ENCODE measurements around the gene SHISAL1.

SHISAL1 gene

DNA sequence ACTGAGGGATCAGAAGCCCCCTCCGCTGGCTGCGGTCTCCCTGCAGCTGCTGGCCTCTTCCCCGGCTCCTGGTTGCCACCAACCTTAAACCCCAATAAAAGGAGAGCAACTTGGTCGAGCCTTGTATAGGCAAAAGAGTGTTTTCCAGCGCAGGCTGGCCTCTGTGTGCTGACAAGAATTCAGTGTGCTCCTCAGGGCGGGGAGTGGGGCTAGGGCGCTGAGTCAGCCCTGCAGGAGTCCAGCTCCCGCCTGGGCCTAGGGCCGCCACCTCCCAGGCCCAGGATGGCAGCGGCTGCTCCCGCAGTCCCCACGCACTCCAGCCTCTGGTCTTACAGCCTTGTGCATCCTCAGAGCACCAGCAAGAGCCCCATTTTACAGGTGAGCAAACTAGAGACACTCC is at the start of gene SHISAL1:
Gene SHISAL1 (minus strand): TSS at position 186 of the 400 bp plus-strand sequence. CDS start 12,006 bp downstream, outside the sequence.
- DNase-seq = no peak

DNA sequence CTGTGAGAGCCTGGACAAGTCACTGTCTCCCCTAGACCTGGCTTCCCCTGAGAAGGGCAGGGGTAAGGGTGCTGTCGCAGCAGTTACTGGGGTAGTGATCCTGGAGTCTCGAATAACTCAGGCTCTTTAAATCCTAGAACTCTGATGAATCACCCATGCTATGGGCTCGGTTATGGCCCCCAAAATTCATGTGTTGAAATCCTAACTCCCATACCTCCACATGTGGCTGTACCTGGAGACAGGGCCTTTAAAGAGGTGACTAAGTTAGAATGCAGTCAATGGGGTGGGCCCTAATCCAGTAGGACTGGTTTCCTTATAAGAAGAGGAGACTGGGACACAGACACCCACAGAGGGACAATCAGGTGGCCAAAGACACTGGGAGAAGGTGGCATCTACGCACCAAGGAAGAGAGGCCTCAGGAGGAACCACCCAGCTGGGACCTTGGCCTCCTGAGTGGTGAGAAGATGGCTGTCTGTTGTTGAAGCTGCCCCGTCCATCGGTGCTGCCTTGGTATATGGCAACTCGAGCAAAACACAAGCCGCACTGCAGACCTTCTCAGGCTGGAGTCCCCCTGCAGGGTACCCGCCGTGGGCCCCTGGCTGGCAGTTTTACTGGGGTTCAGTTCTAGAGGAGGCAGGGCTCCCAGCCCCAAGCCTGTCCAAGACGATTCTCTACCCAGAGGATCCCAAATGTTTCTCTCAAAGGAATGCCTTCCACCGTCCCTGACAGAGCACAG is 48.8 kb upstream of the SHISAL1 start:
- no peak for DNase-seq

DNA sequence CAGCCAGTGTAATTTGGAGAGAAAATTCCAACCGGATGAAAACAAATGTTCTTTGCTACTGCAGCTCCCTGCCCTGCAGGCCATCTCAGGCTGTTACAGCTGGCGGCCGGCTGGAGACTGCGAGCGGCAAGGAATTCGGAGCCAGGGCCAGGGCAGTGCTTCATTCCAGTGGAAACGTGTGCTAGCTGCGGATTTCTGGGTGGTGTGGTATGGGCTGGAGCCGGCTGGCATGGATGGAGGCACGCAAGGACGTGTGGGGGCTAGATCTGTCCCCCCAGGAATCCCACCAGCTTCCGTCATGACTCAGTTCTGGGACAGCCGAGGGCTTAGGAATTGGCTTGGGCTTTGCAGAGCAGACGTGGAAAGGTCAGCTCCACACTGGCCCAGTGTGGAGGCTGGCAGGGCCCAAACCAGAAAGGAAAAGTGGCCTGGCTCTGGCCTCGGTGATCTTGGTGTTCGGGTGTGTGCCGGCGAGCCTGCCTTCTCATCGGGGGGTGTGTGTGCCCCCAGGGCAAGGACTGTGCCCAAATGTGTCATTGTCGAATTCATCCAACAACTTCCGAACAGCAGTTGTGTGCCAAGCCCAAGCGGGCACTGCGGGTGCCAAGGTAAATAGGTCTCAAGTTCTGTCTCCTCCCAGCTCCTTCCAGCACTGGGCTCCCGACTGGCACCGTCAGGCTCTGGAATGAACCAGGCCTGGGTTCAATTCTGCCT is 48.1 kb upstream of the SHISAL1 start:
- no peak for DNase-seq

DNA sequence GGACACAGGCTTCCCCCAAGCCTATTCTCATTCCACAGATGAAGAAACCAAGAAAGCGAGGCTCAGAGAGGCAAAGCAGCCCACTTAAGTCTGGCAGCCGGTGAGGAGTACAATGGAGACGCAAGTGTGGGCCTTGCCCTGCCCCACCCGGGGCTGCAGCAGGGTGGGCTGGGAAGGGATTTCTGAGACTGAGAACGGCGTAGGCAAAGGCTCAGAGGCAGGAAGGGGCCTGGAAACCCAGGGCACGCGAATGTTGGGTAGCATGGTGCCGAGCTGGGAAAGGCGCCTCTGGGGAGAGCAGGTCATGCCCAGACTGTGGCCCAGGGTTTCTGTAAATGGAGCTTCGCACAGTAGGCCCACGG is 47.5 kb upstream of the SHISAL1 start:
- DNase-seq = no peak

DNA sequence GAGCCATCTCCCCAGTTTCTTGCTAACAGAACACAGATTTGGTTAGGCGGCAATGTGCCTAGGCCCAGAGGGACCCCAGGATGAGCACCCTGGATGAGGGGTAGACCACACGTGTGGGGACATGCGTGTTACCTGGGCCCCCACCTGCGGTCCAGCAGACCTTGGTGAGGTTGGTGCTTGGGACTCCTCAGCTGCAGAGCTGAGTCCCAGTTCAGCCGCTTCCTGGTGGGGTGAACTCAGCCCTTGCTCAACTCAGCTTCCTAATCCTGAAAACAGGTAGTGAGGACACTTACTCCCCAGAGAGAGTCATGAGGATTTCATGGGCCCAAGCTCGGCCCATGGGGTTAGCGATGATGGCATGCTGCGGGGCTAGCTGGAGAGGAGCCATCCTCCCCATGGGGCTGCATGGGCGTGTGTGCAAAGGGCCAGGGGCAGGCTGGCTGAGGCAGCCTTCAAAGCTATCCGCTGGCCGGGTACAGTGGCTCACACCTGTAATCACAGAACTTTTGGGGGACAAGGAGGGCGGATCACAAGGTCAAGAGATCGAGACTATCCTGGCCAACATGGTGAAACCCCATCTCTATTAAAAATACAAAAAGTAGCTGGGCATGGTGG is 46.9 kb upstream of the SHISAL1 start:
- DNase-seq = no peak

DNA sequence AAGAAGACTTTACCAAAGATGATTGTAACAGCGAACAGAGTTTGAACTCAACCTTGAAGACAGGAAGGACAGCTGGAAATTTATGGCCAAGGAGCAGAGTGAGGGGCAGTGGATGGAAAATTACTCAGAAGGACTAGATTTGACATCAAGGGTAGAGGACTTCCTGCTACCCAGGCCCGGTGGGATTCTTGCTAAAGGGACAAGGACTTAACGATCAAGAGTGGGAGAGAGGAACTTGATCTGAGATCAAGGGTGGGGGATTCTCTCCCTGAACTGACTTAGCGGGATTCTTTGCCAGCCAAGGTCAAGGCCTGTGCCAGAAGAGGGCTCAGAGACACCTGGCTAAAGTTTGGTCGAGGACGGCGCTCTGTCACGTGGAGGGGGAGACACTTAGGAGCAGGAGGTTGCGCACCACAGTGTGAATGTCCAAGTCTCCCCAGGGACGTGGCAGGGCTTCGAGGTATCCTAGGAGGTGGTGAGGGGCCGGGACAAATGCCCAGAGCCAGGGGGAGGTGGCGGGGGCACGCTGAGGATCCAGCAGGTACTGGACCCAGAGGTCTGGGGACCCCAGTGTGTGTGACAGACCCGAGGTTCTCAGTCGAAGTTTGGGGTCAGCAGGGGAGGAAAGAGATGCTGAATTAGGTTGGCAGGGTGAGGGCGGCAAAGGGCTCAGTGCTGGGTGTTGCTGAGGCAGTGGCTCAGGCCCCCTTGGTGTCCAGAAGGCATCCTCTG is 46.1 kb upstream of the SHISAL1 start:
- DNase-seq = no peak

DNA sequence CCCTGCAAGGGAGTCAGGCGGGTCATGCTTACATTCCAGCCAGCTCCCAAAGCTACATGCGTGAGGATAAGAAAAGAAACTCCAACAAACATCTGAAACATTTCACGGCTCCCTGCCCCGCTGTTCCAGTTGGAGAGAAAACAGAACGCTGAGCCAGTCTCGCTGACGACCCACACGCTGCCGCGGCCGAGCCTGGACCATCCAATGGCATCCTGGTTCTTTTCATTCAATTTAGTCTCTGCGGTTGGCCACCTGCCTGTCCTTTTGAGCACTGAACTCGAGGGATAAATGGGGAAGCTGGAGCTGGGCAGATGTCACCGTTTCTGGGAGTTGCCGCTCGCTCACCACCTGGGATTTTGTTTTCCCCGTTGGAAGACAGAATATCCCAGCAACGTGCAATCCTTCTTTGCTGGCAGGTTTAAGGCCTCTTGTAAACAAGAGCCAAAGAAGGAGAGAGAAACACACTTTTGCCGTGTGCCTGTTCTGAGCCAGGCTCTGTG is 45.3 kb upstream of the SHISAL1 start:
- DNase-seq = no peak

DNA sequence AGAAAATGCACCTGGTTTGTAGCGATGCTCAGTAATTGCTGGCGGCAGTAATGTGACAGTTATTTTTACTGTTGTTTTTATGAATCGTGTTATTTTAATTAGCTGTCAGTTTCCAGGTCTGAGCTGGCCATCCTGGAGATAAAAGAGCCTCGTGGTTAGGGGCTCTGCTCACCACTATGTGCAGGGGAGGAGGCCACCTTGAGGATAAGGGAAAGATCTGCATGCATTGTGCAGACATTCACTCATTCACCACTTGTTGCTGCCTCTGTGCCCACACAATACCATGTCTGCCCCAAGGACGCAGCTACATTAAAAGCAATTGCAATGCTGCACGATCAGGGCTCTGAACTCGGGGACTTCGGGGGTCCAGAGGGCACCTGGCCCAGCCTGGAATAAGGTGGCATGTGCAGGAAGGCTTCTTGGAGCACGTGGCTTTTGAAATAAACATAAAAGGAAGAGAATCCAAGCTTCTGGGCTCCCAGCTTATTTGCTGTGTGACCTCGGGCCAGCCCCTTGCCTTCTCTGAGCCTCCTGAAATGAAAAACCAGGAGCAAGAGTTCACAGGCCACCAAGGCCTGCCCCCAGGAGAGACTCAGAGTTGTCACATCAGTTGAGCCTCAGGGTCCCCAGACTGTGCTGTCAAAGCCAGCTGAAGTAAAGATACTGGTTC is 44.7 kb upstream of the SHISAL1 start:
- DNase-seq = no peak

DNA sequence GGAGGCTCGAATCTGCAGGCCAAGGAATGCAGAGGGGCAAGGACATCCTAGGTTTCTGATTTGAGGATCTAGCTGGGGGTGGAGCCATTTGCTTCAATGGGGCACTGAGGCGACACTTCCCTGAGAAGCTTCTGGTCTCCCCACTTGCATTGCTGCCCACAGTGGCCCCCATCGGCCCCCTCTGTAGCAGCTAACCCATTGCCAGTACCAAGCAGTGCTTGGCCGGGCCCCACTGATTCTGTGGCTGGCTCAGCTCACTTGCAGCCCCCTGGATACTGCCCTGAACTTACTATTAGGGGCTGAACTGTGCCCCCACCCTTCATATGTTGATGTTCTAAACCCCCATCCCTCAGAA is 42.9 kb upstream of the SHISAL1 start:
- DNase-seq = no peak

DNA sequence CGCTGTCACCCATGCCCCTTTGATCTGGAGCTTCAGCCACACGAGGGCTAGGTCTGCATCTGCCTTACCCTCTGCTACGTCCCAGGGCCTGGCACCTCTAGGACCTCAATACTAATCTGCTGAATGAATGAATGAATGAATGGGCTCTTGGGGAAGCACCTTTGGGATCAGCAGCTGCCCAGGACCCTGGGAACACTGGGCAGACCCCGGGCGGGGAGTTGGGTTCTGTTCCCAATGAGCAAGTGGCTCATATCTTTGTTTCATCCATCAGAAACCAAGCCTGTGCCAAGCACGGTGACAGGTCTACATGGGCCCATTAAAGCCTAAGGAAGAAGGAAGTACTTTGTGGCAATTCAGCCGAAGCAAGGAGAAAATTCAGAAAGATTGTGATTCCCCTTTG is 41.5 kb upstream of the SHISAL1 start:
- no peak for DNase-seq

DNA sequence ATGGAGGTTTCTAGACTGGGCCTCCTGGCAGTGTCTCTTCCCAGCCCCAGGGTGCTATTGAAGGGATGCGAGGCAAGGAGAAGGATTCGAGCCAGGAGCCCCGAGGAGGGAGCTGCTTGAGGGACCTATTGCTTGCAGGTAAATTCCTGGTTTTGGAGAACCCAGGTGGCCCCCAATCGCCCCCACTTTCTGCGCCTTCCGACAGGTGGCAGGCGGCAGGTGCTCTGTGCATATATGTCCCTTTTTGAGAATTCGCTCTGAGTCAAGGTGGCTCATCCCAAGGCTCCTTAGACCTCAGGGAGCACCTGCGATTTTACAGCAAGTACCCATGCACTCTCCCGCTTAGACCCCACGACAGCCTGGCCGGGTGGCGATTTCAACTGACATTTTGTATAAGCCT is 40.3 kb upstream of the SHISAL1 start:
- no peak for DNase-seq

DNA sequence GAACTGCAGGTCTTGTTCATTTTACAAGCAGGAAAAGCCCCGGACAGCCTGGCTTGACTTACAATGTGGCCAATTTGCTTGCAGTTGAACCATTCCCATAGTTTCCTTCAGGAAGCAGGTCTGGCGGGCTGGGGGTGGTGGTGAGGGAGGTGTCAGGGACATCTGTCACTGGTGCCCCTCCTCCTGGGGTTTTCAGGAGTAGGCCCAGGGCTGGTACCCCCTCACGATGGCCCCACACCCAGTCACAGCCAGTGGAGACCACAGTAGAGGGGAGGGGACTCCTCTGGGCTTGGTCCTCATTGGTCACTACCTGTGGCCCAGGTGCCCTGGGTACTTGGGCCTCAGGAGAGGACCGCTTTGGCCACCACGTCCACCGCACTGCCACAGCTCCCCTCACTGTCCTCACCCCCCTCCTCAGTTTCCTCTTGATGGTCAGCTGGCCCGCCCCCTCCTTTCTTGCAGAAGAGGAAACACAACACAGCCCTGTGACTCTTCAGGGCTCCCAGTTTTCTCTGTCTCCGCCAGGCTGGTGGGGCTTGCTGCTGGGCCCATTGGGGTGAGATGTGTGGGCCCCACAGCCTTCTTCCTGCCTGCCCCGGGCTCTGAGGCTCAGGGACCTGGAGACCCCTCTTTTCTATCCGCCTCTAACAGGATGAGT is 39.8 kb upstream of the SHISAL1 start:
- no peak for DNase-seq

DNA sequence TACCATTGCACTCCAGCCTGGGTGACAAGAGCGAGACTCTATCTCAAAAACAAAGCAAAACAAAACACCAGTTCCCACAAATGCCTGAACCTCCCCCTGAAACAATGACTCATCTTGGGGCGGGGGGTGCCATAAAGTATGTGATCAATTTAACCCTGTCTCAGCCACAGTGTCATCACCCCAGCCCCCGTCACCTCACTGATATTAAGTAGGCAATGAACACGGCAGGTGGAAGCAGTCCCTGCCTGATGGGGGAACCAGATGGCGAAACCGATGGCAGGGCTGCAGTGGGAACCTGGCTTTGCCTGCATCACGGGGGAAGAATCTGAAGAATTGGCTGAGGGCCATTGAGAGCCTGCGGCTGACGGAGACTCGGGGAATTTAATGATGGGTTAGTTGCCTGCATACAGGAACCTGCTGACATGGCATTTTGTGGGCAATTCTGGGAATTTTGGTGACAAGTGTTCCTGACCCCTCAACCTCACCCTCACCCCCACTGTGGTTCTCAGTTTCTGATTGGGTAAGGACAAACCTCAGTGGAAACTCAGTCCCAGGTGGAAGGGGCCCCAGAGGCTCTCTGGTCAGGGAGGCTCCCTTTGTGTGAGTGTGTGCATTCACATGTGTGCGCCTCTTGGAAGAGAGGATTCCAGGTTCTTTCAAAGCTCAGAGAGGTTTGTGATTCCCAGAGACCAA is 39.1 kb upstream of the SHISAL1 start:
- no peak for DNase-seq

DNA sequence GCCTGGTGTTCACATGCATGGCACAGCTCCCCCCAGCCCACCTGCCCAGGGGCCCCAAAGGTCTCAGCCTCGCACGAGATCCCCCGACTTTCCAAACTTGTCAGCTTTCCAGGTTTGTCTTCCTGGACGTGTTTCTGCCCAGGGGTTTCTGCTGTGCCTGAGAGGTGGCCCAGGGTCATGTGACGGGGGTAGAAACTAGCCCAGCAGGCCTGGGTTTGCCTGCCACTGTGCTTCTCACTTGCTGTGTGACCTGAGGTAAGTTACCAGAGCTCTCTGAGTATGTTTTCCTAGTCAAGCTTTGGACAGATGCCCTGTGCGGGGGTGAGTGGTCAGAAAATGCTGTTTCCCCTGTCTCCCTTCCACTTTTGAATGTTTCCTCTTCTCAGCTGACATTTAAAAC is 38.3 kb upstream of the SHISAL1 start:
- no peak for DNase-seq

DNA sequence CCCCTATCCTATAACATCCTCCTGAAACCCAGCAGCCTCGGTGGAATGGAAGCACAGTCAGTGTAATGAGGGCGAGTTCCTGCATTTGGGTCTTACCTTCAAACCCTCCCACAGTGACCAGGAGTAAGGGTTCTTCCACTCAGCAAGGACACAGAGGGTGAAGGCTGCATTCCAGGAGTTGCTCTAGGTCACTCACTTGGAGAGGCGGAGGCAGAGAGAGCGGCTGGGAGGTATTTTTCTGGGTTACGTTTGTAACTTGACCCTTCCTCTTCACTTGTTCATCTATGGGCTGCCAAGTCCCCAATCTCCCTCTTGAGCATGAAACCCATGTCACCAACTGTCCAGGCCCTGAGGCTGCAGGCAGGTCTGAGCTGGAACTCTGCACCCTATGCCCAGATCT is 36.8 kb upstream of the SHISAL1 start:
- DNase-seq = no peak

DNA sequence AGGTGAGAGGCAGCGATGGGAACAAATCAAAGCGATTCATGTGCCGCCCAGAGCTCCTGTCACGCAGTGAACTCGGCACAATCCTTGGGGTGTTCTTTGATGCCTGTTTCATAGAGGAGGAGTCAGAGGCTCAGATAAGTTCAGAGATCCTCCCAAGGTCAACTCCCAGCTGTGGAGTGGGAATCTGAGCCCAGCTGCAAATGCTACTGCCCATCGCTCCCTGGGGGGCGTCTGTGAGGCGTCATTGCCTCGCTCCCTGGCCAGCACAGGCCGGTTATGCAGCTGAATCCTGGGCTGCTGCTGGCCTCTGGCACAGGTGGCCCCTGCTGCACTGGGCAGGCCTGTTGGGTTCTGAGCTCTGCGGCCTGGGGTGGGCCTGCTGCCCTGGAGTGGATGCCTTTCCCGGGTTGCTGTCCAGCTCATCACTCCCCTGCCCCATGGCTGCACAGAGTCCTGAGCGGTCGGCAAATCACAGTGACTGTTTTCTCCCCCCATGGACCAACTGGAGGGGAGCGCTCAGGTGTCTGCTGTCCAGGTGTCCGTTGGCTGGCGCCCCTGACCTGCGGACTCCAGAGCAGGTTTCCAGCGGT is 36.3 kb upstream of the SHISAL1 start:
- DNase-seq = no peak

DNA sequence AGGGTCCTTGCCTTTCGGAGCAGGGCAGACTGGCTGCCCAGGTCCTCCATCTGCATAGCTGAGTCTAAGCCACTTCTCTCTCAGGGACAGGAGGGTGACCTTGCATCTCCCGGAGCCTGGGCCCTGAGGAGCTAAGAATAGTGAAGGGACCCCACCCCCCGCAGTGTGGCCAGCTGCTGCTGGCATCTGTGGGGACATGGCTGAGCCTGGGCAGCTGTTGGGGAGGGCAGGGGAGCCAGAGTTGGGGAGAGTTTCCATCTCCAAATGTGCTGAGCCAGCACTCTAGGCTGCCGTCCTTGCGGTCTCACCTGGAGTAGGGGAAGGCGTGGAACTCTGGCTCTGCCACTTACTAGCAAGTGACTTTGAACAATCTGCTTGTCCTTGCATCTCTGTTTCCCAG is 34.8 kb upstream of the SHISAL1 start:
- DNase-seq = no peak

DNA sequence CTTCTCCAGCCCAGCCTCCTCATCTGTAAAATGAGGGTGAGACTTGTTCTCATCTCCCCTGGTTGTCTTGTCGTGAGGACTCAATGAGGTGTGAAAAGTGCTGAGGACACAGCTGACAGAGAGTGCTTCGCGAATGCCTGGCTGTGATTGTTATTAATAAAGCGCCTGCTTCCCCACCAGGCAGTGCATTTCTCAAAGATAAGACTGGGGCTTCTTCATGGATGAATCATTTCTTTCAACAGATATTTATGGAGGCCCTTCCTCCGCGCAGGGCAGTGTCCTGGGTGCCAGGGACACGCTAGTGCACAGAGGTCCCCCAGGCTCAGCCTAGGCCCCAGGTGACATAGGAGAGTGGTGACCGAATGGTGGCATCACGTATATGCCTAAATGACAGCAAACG is 34.3 kb upstream of the SHISAL1 start:
- no peak for DNase-seq

DNA sequence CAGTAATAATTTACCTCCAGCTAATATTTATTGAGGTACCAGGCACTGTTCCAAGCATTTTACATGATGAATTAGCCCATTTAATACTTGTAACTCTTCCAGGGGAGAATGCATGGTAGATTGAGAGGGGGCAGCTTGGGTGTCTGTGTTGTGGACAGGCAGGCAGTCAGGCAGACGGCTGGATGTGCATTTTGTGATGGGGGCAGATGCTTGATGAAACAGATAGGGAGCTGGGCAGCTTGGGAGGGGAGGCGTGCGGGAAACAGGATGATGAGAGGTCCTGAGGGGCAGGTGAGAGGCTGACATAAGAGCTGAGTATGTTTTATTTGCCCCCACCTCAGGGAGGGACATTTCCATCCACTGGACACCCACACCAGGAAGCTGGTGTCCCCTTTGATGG is 33.1 kb upstream of the SHISAL1 start:
- DNase-seq = no peak

DNA sequence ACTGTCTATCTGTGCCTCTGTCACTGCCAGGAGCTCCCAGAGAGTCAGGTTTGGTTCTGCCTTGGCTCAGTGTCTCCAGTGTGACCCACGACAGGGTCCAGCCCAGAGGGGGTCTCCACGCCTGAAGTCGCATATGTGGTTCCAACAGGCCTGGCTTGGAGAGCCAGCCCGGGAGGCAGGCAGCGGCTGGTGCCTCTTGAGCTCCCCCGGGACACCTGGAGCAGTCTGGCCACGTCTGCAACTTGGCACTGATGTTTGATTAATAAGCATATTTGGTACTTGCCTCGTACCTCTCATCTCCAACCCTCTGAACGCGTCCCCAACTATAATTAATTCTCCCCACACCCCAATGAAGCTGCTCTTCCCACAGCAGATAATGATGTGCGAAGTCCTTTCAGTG is 31.7 kb upstream of the SHISAL1 start:
- DNase-seq = no peak

DNA sequence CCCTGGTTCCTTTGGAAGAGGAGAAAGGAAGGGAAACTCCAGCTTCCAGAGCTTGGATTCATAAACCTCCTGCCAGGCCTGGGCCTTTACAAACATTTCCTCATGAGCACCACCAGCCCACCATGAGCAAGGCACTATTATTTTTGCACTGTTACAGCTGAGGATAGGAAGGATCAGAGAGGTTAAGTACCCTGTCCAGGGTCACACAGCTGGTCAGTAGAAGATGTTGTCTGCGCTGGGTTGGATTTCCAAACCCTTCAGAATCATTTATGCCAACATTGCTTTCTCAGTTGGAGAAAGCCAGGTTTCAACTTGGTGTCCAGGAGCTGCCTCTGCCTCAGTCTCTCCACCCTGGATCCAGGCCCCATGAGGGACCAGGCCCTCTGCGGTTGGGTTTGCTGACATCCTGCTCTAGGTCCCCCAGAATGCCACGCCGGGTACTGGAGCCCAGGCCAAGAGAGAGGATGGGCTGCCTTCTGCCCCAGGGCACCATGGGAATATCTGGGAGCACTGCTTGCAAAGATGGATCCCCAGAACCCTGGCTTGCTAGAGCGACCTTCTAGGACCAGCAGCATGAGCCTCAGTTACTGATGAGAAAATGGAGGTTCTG is 29.7 kb upstream of the SHISAL1 start:
- no peak for DNase-seq

Measured in NCI-H748 treated with DMSO at 0.1 percent for 48 hours (cell line).